Loucy (cell line): ENCODE results near the gene FREM2.

Experiments
- EZH2phosphoT487 ChIP-seq: fragments of 200-600 bp; IDR thresholded peaks from 2 replicates; pipeline ENCODE4 v1.6.1; 2018; ENCODE audit warnings: antibody characterized with exemption, mild to moderate bottlenecking, moderate library complexity, borderline replicate concordance
- TF ChIP-seq, protein P1 (sequence below): fragments of 200-600 bp; sonication (generic); conservative IDR thresholded peaks from 2 replicates; pipeline ENCODE4 v1.5.1; 2014; ENCODE audit warnings: mild to moderate bottlenecking, antibody characterized with exemption, low read length

DNA sequence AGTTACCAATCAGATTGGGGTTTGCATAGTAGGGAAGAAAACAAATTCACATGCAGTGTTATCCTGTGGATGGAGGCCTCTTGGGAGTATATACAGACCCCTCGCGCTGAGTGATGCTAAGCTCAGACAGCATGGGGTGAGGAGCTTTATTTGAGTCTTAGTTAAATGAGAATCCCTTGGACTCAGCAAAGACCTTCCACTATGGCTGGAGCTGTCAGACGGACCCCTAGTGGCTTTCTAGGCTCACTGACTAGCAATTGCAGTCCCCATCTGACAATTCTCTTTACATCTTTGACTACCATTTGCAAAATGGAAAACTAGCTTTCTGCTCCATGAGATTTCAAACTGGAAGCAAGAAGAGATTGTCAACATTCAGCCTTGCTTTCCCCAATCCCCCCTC is 213.3 kb downstream of the FREM2 start:
- TF ChIP-seq, protein P1, sequence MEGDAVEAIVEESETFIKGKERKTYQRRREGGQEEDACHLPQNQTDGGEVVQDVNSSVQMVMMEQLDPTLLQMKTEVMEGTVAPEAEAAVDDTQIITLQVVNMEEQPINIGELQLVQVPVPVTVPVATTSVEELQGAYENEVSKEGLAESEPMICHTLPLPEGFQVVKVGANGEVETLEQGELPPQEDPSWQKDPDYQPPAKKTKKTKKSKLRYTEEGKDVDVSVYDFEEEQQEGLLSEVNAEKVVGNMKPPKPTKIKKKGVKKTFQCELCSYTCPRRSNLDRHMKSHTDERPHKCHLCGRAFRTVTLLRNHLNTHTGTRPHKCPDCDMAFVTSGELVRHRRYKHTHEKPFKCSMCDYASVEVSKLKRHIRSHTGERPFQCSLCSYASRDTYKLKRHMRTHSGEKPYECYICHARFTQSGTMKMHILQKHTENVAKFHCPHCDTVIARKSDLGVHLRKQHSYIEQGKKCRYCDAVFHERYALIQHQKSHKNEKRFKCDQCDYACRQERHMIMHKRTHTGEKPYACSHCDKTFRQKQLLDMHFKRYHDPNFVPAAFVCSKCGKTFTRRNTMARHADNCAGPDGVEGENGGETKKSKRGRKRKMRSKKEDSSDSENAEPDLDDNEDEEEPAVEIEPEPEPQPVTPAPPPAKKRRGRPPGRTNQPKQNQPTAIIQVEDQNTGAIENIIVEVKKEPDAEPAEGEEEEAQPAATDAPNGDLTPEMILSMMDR = peak; percentile 27
- no peak for TF ChIP-seq EZH2phosphoT487
